HG03103 (cell line): ENCODE measurements around the gene B4GALT5.
"Not testable (repeated sequence)": the region's sequence is repeated elsewhere in the genome, so short reads cannot be mapped to it uniquely, and the experiment has no call there.

Experiments used
- ATAC-seq: cut with Tn5 transposase; IDR thresholded peaks from one replicate; pipeline ENCODE4 v1.9.1; 2021; ENCODE audit warnings: low read depth; ENCODE audit not compliant: unreplicated experiment

Gene B4GALT5

GRCh38 chr20:49614338-49615050 lies 99.2 kb downstream of the B4GALT5 start:
- no peak for ATAC-seq

GRCh38 chr20:49612127-49612738 lies 101.4 kb downstream of the B4GALT5 start:
- no peak for ATAC-seq

- ATAC-seq = not testable (repeated sequence)
Measured at GRCh38 chr20:49611539-49612126, 102.0 kb downstream of the B4GALT5 start.

- ATAC-seq = no peak
Measured at GRCh38 chr20:49610691-49611538, 102.8 kb downstream of the B4GALT5 start.

- no peak for ATAC-seq
Measured at GRCh38 chr20:49608752-49609670, 104.7 kb downstream of the B4GALT5 start.

GRCh38 chr20:49607568-49607967 lies 106.1 kb downstream of the B4GALT5 start:
- no peak for ATAC-seq

GRCh38 chr20:49603209-49603627 lies 110.5 kb downstream of the B4GALT5 start:
- no peak for ATAC-seq

GRCh38 chr20:49602345-49603208 lies 111.1 kb downstream of the B4GALT5 start:
- no peak for ATAC-seq

- ATAC-seq = no peak
Measured at GRCh38 chr20:49601153-49601924, 112.3 kb downstream of the B4GALT5 start.

GRCh38 chr20:49599746-49600113 lies 113.9 kb downstream of the B4GALT5 start:
- ATAC-seq = no peak

- no peak for ATAC-seq
Measured at GRCh38 chr20:49597825-49598395, 115.8 kb downstream of the B4GALT5 start.

- no peak for ATAC-seq
Measured at GRCh38 chr20:49595811-49596561, 117.7 kb downstream of the B4GALT5 start.

GRCh38 chr20:49595346-49595745 lies 118.3 kb downstream of the B4GALT5 start:
- ATAC-seq = no peak

- ATAC-seq = no peak
Measured at GRCh38 chr20:49594931-49595315, 118.8 kb downstream of the B4GALT5 start.

- no peak for ATAC-seq
Measured at GRCh38 chr20:49594143-49594930, 119.3 kb downstream of the B4GALT5 start.

GRCh38 chr20:49593466-49594142 lies 120.1 kb downstream of the B4GALT5 start:
- ATAC-seq = no peak
